Subcutaneous adipose tissue (tissue), 4 donors: ENCODE data around the gene JARID2. TPM values are rescaled to one million over a fixed set of nuclear protein-coding genes. Genes with fewer than 3 reads are reported as not detected.

Experiments used
- total RNA-seq, 4 donors: library from RNA; depleted of rRNA; stranded (reverse); fragments of >200 nt; gene quantifications; one replicate each; pipeline ENCODE4 v1.1.0, GENCODE V29; 2016
- TF ChIP-seq, protein P1 (sequence below): fragments of 450-650 bp; IDR thresholded peaks from one replicate; pipeline ENCODE4 v1.5.1; 2016; ENCODE audit warnings: low read depth, mild to moderate bottlenecking, control low read depth, antibody characterized with exemption, moderate library complexity

Gene JARID2
- total RNA-seq, 4 donors from 2014 or later = 9.8 to 17.2 (median 12.1) TPM

DNA sequence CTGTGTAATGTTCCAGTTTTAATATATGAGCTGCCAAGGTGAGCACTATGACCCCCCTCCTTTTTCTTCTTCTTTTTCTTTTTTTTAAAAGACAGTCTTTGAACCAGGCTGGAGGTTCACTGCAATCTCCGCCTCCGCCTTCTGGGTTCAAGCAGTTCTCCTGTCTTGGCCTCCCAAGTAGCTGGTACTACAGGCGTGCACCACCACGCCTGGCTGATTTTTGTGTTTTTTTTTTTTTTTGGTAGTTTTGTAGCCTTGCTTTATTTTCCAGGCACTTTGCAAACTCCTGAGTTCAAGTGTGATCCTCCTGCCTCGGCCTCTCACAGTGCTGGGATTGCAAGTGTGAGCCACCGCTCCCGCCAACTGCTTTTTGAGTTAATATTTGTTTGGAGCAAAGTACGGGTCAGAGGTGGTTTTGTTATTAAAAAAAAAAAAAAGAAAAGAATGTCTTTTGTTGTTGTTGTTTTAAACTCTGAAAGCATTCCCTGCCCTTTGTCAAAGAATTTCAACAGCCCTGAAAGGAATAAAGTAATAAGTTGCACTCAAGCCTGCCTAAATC is 78.6 kb downstream of the JARID2 start:
- TF ChIP-seq, protein P1, sequence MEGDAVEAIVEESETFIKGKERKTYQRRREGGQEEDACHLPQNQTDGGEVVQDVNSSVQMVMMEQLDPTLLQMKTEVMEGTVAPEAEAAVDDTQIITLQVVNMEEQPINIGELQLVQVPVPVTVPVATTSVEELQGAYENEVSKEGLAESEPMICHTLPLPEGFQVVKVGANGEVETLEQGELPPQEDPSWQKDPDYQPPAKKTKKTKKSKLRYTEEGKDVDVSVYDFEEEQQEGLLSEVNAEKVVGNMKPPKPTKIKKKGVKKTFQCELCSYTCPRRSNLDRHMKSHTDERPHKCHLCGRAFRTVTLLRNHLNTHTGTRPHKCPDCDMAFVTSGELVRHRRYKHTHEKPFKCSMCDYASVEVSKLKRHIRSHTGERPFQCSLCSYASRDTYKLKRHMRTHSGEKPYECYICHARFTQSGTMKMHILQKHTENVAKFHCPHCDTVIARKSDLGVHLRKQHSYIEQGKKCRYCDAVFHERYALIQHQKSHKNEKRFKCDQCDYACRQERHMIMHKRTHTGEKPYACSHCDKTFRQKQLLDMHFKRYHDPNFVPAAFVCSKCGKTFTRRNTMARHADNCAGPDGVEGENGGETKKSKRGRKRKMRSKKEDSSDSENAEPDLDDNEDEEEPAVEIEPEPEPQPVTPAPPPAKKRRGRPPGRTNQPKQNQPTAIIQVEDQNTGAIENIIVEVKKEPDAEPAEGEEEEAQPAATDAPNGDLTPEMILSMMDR = no peak

DNA sequence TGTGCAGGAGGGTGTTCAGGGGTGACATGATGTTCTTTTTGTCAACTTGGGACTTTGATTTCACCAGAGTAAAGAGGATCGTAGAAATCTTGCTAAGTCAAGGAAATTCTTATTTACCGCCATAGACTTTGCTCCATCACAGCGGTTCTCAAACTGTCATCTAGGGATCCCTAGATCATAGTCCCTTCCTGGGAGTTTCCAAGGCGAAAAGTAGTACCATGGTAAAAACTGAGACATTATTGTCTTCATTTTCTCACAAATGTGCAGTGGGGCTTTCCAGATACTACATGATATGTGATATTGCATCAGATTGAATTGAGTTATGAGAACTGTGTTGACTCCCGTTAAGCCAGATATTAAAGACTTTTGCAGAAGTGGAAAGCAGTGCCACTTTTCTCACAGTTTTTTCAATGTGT is 79.7 kb downstream of the JARID2 start:
- TF ChIP-seq, protein P1 = no peak

DNA sequence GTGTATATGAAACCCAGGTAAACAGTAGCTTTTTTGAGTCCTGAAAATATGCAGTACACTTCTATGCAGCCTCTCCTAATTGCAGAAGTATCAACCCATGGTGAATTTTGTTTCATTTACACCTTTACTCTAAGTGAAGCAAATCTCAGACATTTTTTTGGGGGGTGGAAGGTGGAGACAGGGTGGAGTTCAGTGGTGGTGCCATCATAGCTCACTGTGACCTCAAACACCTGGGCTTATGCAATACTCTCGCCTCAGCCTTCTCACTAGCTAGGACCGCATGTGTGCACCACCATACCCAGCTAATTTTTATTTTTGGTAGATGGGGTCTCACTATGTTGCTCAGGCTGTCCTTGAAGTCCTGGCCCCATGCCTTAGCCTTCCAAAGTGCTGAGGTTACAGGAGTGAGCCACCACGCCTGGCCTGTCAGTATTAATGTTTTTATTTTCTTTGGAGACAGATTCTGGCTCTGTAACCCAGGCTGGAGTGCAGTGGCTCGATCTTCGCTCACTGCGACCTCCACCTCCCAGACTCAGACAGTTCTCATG is 80.3 kb downstream of the JARID2 start:
- TF ChIP-seq, protein P1 = no peak

DNA sequence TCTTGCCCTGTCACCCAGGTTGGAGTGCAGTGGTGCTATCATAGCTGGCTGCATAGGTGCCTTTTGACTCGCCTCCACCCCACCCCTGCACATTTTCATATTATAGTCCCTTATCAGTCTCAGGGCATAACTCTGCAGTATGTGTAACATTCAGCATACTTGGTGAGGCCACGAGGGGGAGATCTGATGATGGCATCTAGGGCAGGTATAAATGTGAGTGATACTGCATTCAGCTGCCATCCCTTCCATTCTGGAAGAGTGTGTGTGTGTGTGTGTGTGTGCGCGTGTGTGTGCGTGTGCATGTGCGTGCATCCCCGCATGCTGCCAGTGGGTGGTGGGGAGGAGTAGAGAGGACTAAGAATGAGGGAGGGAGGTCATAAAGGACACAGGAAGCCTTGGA is 81.4 kb downstream of the JARID2 start:
- TF ChIP-seq, protein P1 = no peak

DNA sequence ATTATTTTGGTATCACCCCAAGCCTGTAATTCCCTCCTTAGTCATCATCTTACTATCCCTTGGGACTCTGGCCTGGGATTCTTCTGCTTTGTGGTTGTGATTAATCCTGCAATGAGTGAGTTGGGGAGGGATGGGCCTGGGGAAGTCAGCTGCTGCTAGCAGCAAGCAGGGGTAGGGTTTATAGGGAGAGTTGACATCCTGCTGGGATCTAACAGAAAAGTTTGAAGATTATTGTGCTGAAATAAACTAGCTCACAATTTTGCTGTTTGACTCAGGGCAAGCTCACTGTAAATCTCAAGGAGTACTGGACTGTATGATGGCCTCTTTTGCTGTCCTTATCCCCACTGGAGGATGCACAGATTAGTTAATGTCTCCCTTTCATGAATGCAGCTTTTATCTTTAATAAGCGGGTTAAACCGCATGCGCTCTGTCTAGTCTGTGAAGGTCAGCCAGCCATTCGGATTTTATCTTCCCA is 83.4 kb downstream of the JARID2 start:
- TF ChIP-seq, protein P1 = no peak

DNA sequence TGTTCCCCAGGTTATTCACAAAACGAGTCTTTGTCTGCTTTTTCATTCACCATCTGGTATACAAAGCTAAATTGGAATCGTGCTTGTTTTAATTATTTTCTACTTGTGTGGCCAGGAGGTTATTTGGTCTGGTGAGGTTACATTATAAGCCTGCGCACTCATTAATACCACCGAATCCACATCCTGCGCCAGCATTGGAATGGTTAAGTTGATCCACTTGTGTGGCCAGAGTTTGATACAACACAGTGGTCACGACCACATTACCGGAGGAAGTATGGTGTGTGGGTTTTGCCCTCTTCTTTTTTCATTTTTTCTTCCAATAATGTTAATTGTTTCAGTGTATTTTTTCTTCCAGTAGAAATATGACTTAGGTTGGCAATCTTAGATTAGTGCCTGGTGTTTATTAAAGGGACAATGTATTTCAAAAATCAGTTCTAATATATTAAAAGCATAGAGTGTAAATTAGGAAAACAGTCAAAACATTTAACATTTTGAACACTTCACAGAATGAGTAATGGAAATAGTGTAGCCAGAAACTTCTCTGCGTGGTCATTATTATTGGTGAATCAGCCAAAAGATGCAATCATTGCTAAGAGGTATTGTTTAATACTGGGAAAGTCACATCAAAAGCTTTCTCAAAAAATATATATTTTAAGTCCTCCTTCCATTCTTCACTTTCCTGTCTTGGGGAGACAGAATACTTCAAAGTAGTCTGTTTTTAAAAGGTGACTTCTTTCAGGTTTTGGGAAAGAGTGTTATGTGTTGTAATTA is 84.5 kb downstream of the JARID2 start:
- TF ChIP-seq, protein P1 = no peak

DNA sequence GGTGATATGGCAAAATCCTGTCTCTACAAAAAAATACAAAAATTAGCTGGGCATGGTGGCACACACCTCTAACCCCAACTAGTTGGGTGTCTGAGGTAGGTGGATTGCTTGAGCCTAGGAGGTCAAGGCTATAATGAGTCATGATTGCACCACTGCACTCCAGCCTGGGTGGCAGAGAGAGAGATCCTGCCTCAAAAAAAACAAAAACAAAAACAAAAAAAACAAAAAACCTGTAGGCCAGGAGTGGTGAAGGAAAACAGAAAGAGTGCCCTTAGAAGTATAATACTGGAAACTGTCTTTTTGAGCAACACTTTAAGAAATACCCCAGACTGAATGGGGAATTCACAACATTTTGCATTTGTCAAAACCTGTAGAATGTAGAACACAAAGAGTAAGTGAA is 85.3 kb downstream of the JARID2 start:
- TF ChIP-seq, protein P1 = no peak
